GM23248 (cell line): Measurements from ENCODE around the gene IQCF2.

Experiments used
- EZH2 ChIP-seq: fragments of 200-600 bp; sonication (generic); IDR thresholded peaks from 2 replicates; pipeline ENCODE4 v1.6.1; 2018; ENCODE audit warnings: antibody characterized with exemption, mild to moderate bottlenecking; ENCODE audit not compliant: insufficient read depth, poor library complexity, severe bottlenecking
- EZH2phosphoT487 ChIP-seq: fragments of 200-600 bp; sonication (generic); IDR thresholded peaks from 2 replicates; pipeline ENCODE4 v1.6.1; 2018; ENCODE audit warnings: antibody characterized with exemption, moderate library complexity, mild to moderate bottlenecking, low read depth; ENCODE audit not compliant: insufficient read depth

GRCh38 chr3:51879937-51880336, 18.5 kb downstream of the IQCF2 start:
- TF ChIP-seq EZH2: no peak
- no peak for TF ChIP-seq EZH2phosphoT487
